Activated CD8-positive, alpha-beta T cell treated with anti-CD3 and anti-CD28 coated beads, Interleukin-2, amount 10 ng/mL, durations not matched to agents 7 days and 5 days (primary cell): ENCODE measurements around the gene FBXL7. TPM values are rescaled to one million over a fixed set of nuclear protein-coding genes. Genes with fewer than 3 reads are reported as not detected.

Experiments used
- ATAC-seq: fragments of 150-1000 bp; cut with Tn5 transposase; one replicate; pipeline ENCODE4 v1.10.0; 2021; ENCODE audit warnings: moderate library complexity
- CTCF ChIA-PET: fragments of 350-600 bp; sonication (Branson Sonifier 250); formaldehyde crosslinking; loops from one replicate; lab custom pipeline; 2021; ENCODE audit warnings: antibody characterized with exemption; lab: Charles Lee
- POLR2A ChIA-PET: fragments of 350-600 bp; sonication (Branson Sonifier 250); formaldehyde crosslinking; loops from one replicate; lab custom pipeline; 2021; ENCODE audit warnings: antibody characterized with exemption; lab: Charles Lee
- DNase-seq: peaks from one replicate; pipeline ENCODE4 v3.0.0-alpha.2; 2020
- H3K27ac Mint-ChIP-seq: one replicate; pipeline ENCODE4 v1.8.0; 2021; ENCODE audit warnings: mild to moderate bottlenecking, mixed read lengths
- H3K27me3 Mint-ChIP-seq: one replicate; pipeline ENCODE4 v1.8.0; 2021; ENCODE audit warnings: low read depth, mixed read lengths
- H3K36me3 Mint-ChIP-seq: one replicate; pipeline ENCODE4 v1.8.0; 2021; ENCODE audit warnings: low read depth, mixed read lengths
- H3K4me1 Mint-ChIP-seq: one replicate; pipeline ENCODE4 v1.8.0; 2021; ENCODE audit warnings: low read depth, mixed read lengths
- H3K4me3 Mint-ChIP-seq: one replicate; pipeline ENCODE4 v1.8.0; 2021; ENCODE audit warnings: mild to moderate bottlenecking, mixed read lengths
- H3K9me3 Mint-ChIP-seq: one replicate; pipeline ENCODE4 v1.8.0; 2022; ENCODE audit warnings: mixed read lengths; ENCODE audit not compliant: insufficient read depth
- total RNA-seq, 2 experiments: library from RNA; stranded (reverse); gene quantifications; one replicate each; pipeline ENCODE4 v1.2.3, GENCODE V29; 2021

Gene FBXL7
- total RNA-seq, 2 experiments from 2014 or later = not detected

- Mint-ChIP-seq H3K4me1 (no peaks in the 10 kb centered on the region), H3K9me3 (peaks cover 11% of the 10 kb centered on the region), H3K36me3 (no peaks in the 10 kb centered on the region), H3K4me3 (no peak overlapping the region), H3K27ac (no peak overlapping the region), H3K27me3 (no peaks in the 10 kb centered on the region)
- POLR2A ChIA-PET = no interaction called here
- no peak for ATAC-seq
- CTCF ChIA-PET = no interaction called here
- no peak for DNase-seq
Observed at GRCh38 chr5:15768936-15769335, 269.0 kb downstream of the FBXL7 start.

- no peaks in the 10 kb centered on the region for H3K36me3 Mint-ChIP-seq
- no peaks in the 10 kb centered on the region for H3K4me1 Mint-ChIP-seq
- ATAC-seq (no peak), DNase-seq (no peak)
- ChIA-PET POLR2A (no interaction called here), CTCF (no interaction called here)
- H3K27ac Mint-ChIP-seq = no peak overlapping the region
- H3K4me3 Mint-ChIP-seq = no peak overlapping the region
- H3K27me3 Mint-ChIP-seq = no peaks in the 10 kb centered on the region
- peaks cover 11% of the 10 kb centered on the region for H3K9me3 Mint-ChIP-seq
Observed at GRCh38 chr5:15772131-15772530, 272.2 kb downstream of the FBXL7 start.

GRCh38 chr5:15774632-15775031 lies 274.7 kb downstream of the FBXL7 start:
- ATAC-seq = no peak
- H3K4me3 Mint-ChIP-seq = no peak overlapping the region
- POLR2A ChIA-PET = no interaction called here

GRCh38 chr5:15776346-15776745 lies 276.4 kb downstream of the FBXL7 start:
- ChIA-PET CTCF (no interaction called here), POLR2A (no interaction called here)
- H3K27me3 Mint-ChIP-seq = no peaks in the 10 kb centered on the region
- no peaks in the 10 kb centered on the region for H3K36me3 Mint-ChIP-seq
- H3K4me1 Mint-ChIP-seq = no peaks in the 10 kb centered on the region
- no peak overlapping the region for H3K27ac Mint-ChIP-seq
- DNase-seq = no peak
- no peak for ATAC-seq
- peaks cover 4% of the 10 kb centered on the region for H3K9me3 Mint-ChIP-seq
- H3K4me3 Mint-ChIP-seq = no peak overlapping the region

More at GRCh38 chr5:15774632-15775031, 274.7 kb downstream of the FBXL7 start:
- no peak for DNase-seq
- no peak overlapping the region for H3K27ac Mint-ChIP-seq
- no peaks in the 10 kb centered on the region for H3K27me3 Mint-ChIP-seq
- no peaks in the 10 kb centered on the region for H3K4me1 Mint-ChIP-seq
- no peaks in the 10 kb centered on the region for H3K36me3 Mint-ChIP-seq
- peaks cover 11% of the 10 kb centered on the region for H3K9me3 Mint-ChIP-seq
- CTCF ChIA-PET = no interaction called here

- no peak overlapping the region for H3K4me3 Mint-ChIP-seq
- POLR2A ChIA-PET = no interaction called here
- no peak for ATAC-seq
- CTCF ChIA-PET = no interaction called here
- no peaks in the 10 kb centered on the region for H3K36me3 Mint-ChIP-seq
- H3K4me1 Mint-ChIP-seq = no peaks in the 10 kb centered on the region
- no peak overlapping the region for H3K27ac Mint-ChIP-seq
- no peak for DNase-seq
- H3K27me3 Mint-ChIP-seq = no peaks in the 10 kb centered on the region
- H3K9me3 Mint-ChIP-seq = no peaks in the 10 kb centered on the region
Observed at GRCh38 chr5:15783734-15784133, 283.8 kb downstream of the FBXL7 start.

GRCh38 chr5:15785531-15785981 lies 285.6 kb downstream of the FBXL7 start:
- DNase-seq (no peak), ATAC-seq (no peak)
- H3K9me3 Mint-ChIP-seq = no peaks in the 10 kb centered on the region
- POLR2A ChIA-PET = no interaction called here
- no peaks in the 10 kb centered on the region for H3K27me3 Mint-ChIP-seq
- H3K4me3 Mint-ChIP-seq = no peak overlapping the region
- CTCF ChIA-PET = no interaction called here
- no peak overlapping the region for H3K27ac Mint-ChIP-seq
- no peaks in the 10 kb centered on the region for H3K4me1 Mint-ChIP-seq
- H3K36me3 Mint-ChIP-seq = no peaks in the 10 kb centered on the region

- H3K27ac Mint-ChIP-seq = no peak overlapping the region
- no peaks in the 10 kb centered on the region for H3K27me3 Mint-ChIP-seq
- H3K4me1 Mint-ChIP-seq = no peaks in the 10 kb centered on the region
- ATAC-seq = no peak
- CTCF ChIA-PET = no interaction called here
- POLR2A ChIA-PET = no interaction called here
- no peaks in the 10 kb centered on the region for H3K9me3 Mint-ChIP-seq
- no peaks in the 10 kb centered on the region for H3K36me3 Mint-ChIP-seq
- no peak for DNase-seq
- H3K4me3 Mint-ChIP-seq = no peak overlapping the region
Observed at GRCh38 chr5:15786326-15786725, 286.3 kb downstream of the FBXL7 start.

GRCh38 chr5:15786884-15787283 lies 286.9 kb downstream of the FBXL7 start:
- no peaks in the 10 kb centered on the region for H3K27me3 Mint-ChIP-seq
- ATAC-seq = no peak
- H3K4me1 Mint-ChIP-seq = no peaks in the 10 kb centered on the region
- CTCF ChIA-PET = no interaction called here
- POLR2A ChIA-PET = no interaction called here
- no peak overlapping the region for H3K27ac Mint-ChIP-seq
- no peak for DNase-seq
- no peaks in the 10 kb centered on the region for H3K36me3 Mint-ChIP-seq
- no peak overlapping the region for H3K4me3 Mint-ChIP-seq
- no peaks in the 10 kb centered on the region for H3K9me3 Mint-ChIP-seq

- Mint-ChIP-seq H3K4me1 (no peaks in the 10 kb centered on the region), H3K9me3 (no peaks in the 10 kb centered on the region), H3K36me3 (no peaks in the 10 kb centered on the region), H3K27ac (no peak overlapping the region), H3K27me3 (no peaks in the 10 kb centered on the region), H3K4me3 (no peak overlapping the region)
- ATAC-seq = no peak
- no peak for DNase-seq
- ChIA-PET CTCF (no interaction called here), POLR2A (no interaction called here)
Observed at GRCh38 chr5:15787681-15788080, 287.7 kb downstream of the FBXL7 start.

GRCh38 chr5:15789642-15790041 lies 289.7 kb downstream of the FBXL7 start:
- H3K27ac Mint-ChIP-seq = no peak overlapping the region
- ChIA-PET POLR2A (no interaction called here), CTCF (no interaction called here)
- no peak for DNase-seq
- H3K4me3 Mint-ChIP-seq = no peak overlapping the region
- no peaks in the 10 kb centered on the region for H3K36me3 Mint-ChIP-seq
- H3K4me1 Mint-ChIP-seq = no peaks in the 10 kb centered on the region
- H3K9me3 Mint-ChIP-seq = no peaks in the 10 kb centered on the region
- no peaks in the 10 kb centered on the region for H3K27me3 Mint-ChIP-seq
- ATAC-seq = no peak

- H3K4me1 Mint-ChIP-seq = no peaks in the 10 kb centered on the region
- CTCF ChIA-PET = no interaction called here
Observed at GRCh38 chr5:15790446-15791018, 290.6 kb downstream of the FBXL7 start.

GRCh38 chr5:15791274-15791673 lies 291.3 kb downstream of the FBXL7 start:
- Mint-ChIP-seq H3K9me3 (no peaks in the 10 kb centered on the region), H3K27me3 (no peaks in the 10 kb centered on the region), H3K4me1 (no peaks in the 10 kb centered on the region), H3K27ac (no peak overlapping the region), H3K36me3 (no peaks in the 10 kb centered on the region), H3K4me3 (no peak overlapping the region)
- no peak for ATAC-seq
- no peak for DNase-seq
- POLR2A ChIA-PET = no interaction called here
- CTCF ChIA-PET = no interaction called here

More at GRCh38 chr5:15790446-15791018, 290.6 kb downstream of the FBXL7 start:
- no peak overlapping the region for H3K4me3 Mint-ChIP-seq
- DNase-seq = no peak
- POLR2A ChIA-PET = no interaction called here
- no peak for ATAC-seq
- no peaks in the 10 kb centered on the region for H3K27me3 Mint-ChIP-seq
- H3K9me3 Mint-ChIP-seq = no peaks in the 10 kb centered on the region
- no peaks in the 10 kb centered on the region for H3K36me3 Mint-ChIP-seq
- H3K27ac Mint-ChIP-seq = no peak overlapping the region

GRCh38 chr5:15791859-15792258 lies 291.9 kb downstream of the FBXL7 start:
- CTCF ChIA-PET = no interaction called here
- Mint-ChIP-seq H3K9me3 (no peaks in the 10 kb centered on the region), H3K4me1 (no peaks in the 10 kb centered on the region), H3K27me3 (no peaks in the 10 kb centered on the region), H3K36me3 (no peaks in the 10 kb centered on the region), H3K27ac (no peak overlapping the region), H3K4me3 (no peak overlapping the region)
- no peak for ATAC-seq
- DNase-seq = no peak
- POLR2A ChIA-PET = no interaction called here
